WTC11 (cell line): ENCODE results near the gene NET1. TPM values are rescaled to one million over a fixed set of nuclear protein-coding genes. Genes with fewer than 3 reads are reported as not detected.

ENCODE experiments used
- ATAC-seq: fragments of 200-7000 bp; cut with Tn5 transposase; 2 replicates; pipeline ENCODE4 v1.10.0; 2021; ENCODE audit warnings: mild to moderate bottlenecking, moderate library complexity
- CTCF ChIA-PET: fragments of 300-600 bp; sonication (Branson Sonifier 250); formaldehyde crosslinking; loops from one replicate; lab custom pipeline; 2021; ENCODE audit warnings: antibody characterized with exemption; lab: Charles Lee
- POLR2A ChIA-PET: fragments of 350-600 bp; sonication (Branson Sonifier 250); formaldehyde crosslinking; loops from one replicate; lab custom pipeline; 2021; ENCODE audit warnings: antibody characterized with exemption; lab: Charles Lee
- DNase-seq: peaks from one replicate; pipeline ENCODE4 v3.0.0; 2021; ENCODE audit warnings: low spot score
- H3K27ac Mint-ChIP-seq: 2 replicates; pipeline ENCODE4 v1.8.0; 2021; ENCODE audit warnings: mixed read lengths
- H3K27me3 Mint-ChIP-seq: 2 replicates; pipeline ENCODE4 v1.8.0; 2021; ENCODE audit warnings: low read depth, mild to moderate bottlenecking, moderate library complexity, mixed read lengths
- H3K36me3 Mint-ChIP-seq: 2 replicates; pipeline ENCODE4 v1.8.0; 2021; ENCODE audit warnings: mixed read lengths
- H3K4me1 Mint-ChIP-seq: 2 replicates; pipeline ENCODE4 v1.8.0; 2022; ENCODE audit warnings: mixed read lengths
- H3K4me3 Mint-ChIP-seq: 2 replicates; pipeline ENCODE4 v1.8.0; 2021; ENCODE audit warnings: mild to moderate bottlenecking, moderate library complexity, mixed read lengths
- H3K9me3 Mint-ChIP-seq: 2 replicates; pipeline ENCODE4 v1.8.0; 2021; ENCODE audit warnings: mixed read lengths
- ATF1 ChIP-seq: sonication (generic); formaldehyde crosslinking; IDR thresholded peaks from 2 replicates; pipeline ENCODE4 v1.8.1; 2023; ENCODE audit warnings: mild to moderate bottlenecking, moderate library complexity, missing genetic modification reagents
- CREM ChIP-seq: sonication (generic); formaldehyde crosslinking; IDR thresholded peaks from 2 replicates; pipeline ENCODE4 v1.8.1; 2022; ENCODE audit warnings: mild to moderate bottlenecking, missing genetic modification reagents, moderate library complexity
- ESRRA ChIP-seq: sonication (generic); formaldehyde crosslinking; IDR thresholded peaks from 2 replicates; pipeline ENCODE4 v1.8.1; 2022; ENCODE audit warnings: mild to moderate bottlenecking, missing genetic modification reagents, borderline replicate concordance
- GABPB1 ChIP-seq: sonication (generic); formaldehyde crosslinking; IDR thresholded peaks from 2 replicates; pipeline ENCODE4 v1.8.1; 2023; ENCODE audit warnings: mild to moderate bottlenecking, missing genetic modification reagents
- HMGA2 ChIP-seq: fragments of 250-450 bp; sonication (Bioruptor Pico); IDR thresholded peaks from 2 replicates; pipeline ENCODE4 v1.4.0; 2021; ENCODE audit warnings: mild to moderate bottlenecking, moderate library complexity
- NFE2L1 ChIP-seq: sonication (generic); formaldehyde crosslinking; IDR thresholded peaks from 2 replicates; pipeline ENCODE4 v1.8.1; 2023; ENCODE audit warnings: missing genetic modification reagents
- NFYB ChIP-seq: sonication (generic); formaldehyde crosslinking; conservative IDR thresholded peaks from 2 replicates; pipeline ENCODE4 v1.8.0; 2022; ENCODE audit warnings: low read depth, missing genetic modification reagents
- NR2C2 ChIP-seq: sonication (generic); formaldehyde crosslinking; IDR thresholded peaks from 2 replicates; pipeline ENCODE4 v1.8.0; 2022; ENCODE audit warnings: mild to moderate bottlenecking, missing genetic modification reagents
- NR3C1 ChIP-seq: sonication (generic); formaldehyde crosslinking; conservative IDR thresholded peaks from 2 replicates; pipeline ENCODE4 v1.8.1; 2023; ENCODE audit warnings: low read depth, mild to moderate bottlenecking, missing genetic modification reagents
- OVOL2 ChIP-seq: fragments of 250-450 bp; sonication (Bioruptor Pico); IDR thresholded peaks from 2 replicates; pipeline ENCODE4 v1.9.0; 2021; ENCODE audit warnings: mild to moderate bottlenecking, borderline replicate concordance
- PRRX2 ChIP-seq: fragments of 250-450 bp; sonication (Bioruptor Pico); IDR thresholded peaks from 2 replicates; pipeline ENCODE4 v1.8.0; 2021; ENCODE audit warnings: mild to moderate bottlenecking
- RORB ChIP-seq: fragments of 250-450 bp; sonication (Bioruptor Pico); IDR thresholded peaks from 2 replicates; pipeline ENCODE4 v1.9.0; 2021; ENCODE audit warnings: mild to moderate bottlenecking
- SOX15 ChIP-seq: fragments of 250-450 bp; sonication (Bioruptor Pico); IDR thresholded peaks from 2 replicates; pipeline ENCODE4 v1.9.0; 2021; ENCODE audit warnings: mild to moderate bottlenecking
- total RNA-seq: library from RNA; stranded (reverse); gene quantifications from 3 replicates; pipeline ENCODE4 v1.2.3, GENCODE V29; 2021
- TF ChIP-seq, protein P1 (sequence below): sonication (generic); formaldehyde crosslinking; IDR thresholded peaks from 2 replicates; pipeline ENCODE4 v1.8.1; 2022; ENCODE audit warnings: mild to moderate bottlenecking, missing genetic modification reagents, moderate library complexity, borderline replicate concordance
- TF ChIP-seq, protein P2 (sequence below): sonication (generic); formaldehyde crosslinking; IDR thresholded peaks from 2 replicates; pipeline ENCODE4 v1.8.0; 2022; ENCODE audit warnings: mild to moderate bottlenecking, missing genetic modification reagents
- TF ChIP-seq, protein P3 (sequence below): sonication (generic); formaldehyde crosslinking; IDR thresholded peaks from 2 replicates; pipeline ENCODE4 v1.8.0; 2022; ENCODE audit warnings: mild to moderate bottlenecking, missing genetic modification reagents
- TF ChIP-seq, protein P4 (sequence below): sonication (generic); formaldehyde crosslinking; IDR thresholded peaks from 2 replicates; pipeline ENCODE4 v1.8.1; 2023; ENCODE audit warnings: mild to moderate bottlenecking, missing genetic modification reagents, borderline replicate concordance
- TF ChIP-seq, protein P5 (sequence below): sonication (generic); formaldehyde crosslinking; IDR thresholded peaks from 2 replicates; pipeline ENCODE4 v1.8.0; 2022; ENCODE audit warnings: mild to moderate bottlenecking, missing genetic modification reagents
- TF ChIP-seq, protein P6 (sequence below): fragments of 250-450 bp; sonication (Bioruptor Pico); IDR thresholded peaks from 2 replicates; pipeline ENCODE4 v2.1.2; 2022; ENCODE audit warnings: mild to moderate bottlenecking, moderate library complexity
- TF ChIP-seq, protein P7 (sequence below): sonication (generic); formaldehyde crosslinking; IDR thresholded peaks from 2 replicates; pipeline ENCODE4 v1.8.0; 2023; ENCODE audit warnings: mild to moderate bottlenecking, missing genetic modification reagents

NET1 gene
- total RNA-seq, 1 experiment from 2014 or later = 85.4 TPM

DNA sequence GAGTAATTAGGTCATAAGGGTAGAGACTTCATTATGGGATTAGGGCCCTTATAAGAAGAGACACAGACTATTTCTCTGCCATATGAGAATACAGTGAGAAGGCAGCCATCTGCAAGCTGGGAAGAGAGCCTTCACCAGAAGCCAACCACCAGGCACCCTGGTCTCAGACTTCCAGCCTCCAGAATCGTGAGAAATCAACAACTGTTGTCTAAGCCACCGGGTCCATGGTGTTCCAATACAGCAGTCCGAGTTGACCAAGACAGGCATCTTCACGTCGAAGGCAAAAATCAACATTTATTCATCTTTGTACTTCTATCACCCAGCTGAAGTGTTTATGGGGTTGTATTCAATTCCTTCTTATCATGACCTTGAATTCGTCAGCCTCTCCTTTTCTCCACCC is 13.0 kb upstream of the NET1 start (continued):
- TF ChIP-seq, protein P1, sequence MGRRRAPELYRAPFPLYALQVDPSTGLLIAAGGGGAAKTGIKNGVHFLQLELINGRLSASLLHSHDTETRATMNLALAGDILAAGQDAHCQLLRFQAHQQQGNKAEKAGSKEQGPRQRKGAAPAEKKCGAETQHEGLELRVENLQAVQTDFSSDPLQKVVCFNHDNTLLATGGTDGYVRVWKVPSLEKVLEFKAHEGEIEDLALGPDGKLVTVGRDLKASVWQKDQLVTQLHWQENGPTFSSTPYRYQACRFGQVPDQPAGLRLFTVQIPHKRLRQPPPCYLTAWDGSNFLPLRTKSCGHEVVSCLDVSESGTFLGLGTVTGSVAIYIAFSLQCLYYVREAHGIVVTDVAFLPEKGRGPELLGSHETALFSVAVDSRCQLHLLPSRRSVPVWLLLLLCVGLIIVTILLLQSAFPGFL (CRISPR knock-in tag) = no peak
- TF ChIP-seq GABPB1 (no peak), SOX15 (no peak), CREM (CRISPR knock-in tag) (no peak), NR2C2 (no peak), HMGA2 (no peak), RORB (no peak), NFYB (CRISPR knock-in tag) (no peak), PRRX2 (no peak), OVOL2 (no peak), ESRRA (CRISPR knock-in tag) (no peak)
- TF ChIP-seq, protein P2, sequence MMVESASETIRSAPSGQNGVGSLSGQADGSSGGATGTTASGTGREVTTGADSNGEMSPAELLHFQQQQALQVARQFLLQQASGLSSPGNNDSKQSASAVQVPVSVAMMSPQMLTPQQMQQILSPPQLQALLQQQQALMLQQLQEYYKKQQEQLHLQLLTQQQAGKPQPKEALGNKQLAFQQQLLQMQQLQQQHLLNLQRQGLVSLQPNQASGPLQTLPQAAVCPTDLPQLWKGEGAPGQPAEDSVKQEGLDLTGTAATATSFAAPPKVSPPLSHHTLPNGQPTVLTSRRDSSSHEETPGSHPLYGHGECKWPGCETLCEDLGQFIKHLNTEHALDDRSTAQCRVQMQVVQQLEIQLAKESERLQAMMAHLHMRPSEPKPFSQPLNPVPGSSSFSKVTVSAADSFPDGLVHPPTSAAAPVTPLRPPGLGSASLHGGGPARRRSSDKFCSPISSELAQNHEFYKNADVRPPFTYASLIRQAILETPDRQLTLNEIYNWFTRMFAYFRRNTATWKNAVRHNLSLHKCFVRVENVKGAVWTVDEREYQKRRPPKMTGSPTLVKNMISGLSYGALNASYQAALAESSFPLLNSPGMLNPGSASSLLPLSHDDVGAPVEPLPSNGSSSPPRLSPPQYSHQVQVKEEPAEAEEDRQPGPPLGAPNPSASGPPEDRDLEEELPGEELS (CRISPR knock-in tag) = no peak
- TF ChIP-seq, protein P3, sequence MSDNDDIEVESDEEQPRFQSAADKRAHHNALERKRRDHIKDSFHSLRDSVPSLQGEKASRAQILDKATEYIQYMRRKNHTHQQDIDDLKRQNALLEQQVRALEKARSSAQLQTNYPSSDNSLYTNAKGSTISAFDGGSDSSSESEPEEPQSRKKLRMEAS (CRISPR knock-in tag) = no peak
- TF ChIP-seq, protein P4, sequence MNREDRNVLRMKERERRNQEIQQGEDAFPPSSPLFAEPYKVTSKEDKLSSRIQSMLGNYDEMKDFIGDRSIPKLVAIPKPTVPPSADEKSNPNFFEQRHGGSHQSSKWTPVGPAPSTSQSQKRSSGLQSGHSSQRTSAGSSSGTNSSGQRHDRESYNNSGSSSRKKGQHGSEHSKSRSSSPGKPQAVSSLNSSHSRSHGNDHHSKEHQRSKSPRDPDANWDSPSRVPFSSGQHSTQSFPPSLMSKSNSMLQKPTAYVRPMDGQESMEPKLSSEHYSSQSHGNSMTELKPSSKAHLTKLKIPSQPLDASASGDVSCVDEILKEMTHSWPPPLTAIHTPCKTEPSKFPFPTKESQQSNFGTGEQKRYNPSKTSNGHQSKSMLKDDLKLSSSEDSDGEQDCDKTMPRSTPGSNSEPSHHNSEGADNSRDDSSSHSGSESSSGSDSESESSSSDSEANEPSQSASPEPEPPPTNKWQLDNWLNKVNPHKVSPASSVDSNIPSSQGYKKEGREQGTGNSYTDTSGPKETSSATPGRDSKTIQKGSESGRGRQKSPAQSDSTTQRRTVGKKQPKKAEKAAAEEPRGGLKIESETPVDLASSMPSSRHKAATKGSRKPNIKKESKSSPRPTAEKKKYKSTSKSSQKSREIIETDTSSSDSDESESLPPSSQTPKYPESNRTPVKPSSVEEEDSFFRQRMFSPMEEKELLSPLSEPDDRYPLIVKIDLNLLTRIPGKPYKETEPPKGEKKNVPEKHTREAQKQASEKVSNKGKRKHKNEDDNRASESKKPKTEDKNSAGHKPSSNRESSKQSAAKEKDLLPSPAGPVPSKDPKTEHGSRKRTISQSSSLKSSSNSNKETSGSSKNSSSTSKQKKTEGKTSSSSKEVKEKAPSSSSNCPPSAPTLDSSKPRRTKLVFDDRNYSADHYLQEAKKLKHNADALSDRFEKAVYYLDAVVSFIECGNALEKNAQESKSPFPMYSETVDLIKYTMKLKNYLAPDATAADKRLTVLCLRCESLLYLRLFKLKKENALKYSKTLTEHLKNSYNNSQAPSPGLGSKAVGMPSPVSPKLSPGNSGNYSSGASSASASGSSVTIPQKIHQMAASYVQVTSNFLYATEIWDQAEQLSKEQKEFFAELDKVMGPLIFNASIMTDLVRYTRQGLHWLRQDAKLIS (CRISPR knock-in tag) = no peak

DNA sequence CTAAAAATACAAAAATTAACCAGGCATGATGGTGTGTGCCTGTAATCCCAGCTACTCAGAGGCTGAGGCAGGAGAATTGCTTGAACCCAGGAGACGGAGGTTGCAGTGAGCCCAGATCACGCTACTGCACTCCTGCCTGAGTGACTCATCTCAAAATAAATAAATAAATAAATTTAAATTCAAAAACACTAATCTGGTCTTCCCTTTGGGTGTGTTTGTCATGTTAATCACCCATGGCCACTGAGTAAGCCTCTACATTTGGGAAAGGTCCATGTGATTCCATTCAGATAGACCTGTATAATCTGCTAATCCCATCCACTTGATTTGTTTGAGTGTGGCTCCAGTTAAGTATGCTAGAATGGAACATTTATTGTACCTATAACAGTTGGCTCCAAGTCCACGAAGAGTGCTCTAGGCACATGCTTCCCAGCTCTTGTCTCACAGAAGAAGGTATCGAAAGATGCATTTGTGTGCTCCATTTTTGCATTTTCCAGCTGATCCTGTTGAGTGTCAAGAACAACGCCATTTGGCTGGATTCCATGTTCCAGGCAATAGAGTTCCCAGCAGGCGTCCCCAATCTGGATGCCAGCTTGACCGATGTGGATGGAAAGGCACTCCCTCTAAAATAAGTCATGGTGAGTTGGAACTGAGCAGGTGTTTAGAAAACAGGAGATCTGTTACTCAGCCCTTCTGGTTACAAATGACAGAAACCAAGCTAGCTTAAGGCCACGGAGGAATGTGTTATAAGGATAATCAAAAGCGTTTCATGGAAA is 11.7 kb upstream of the NET1 start:
- H3K4me1 Mint-ChIP-seq = no peaks in the 10 kb centered on the region
- ATAC-seq (no peak), DNase-seq (no peak)
- ChIA-PET CTCF (no interaction called here), POLR2A (no interaction called here)
- no peak overlapping the region for H3K4me3 Mint-ChIP-seq
- no peaks in the 10 kb centered on the region for H3K36me3 Mint-ChIP-seq
- H3K9me3 Mint-ChIP-seq = 0 out of 2 replicates have a peak, but pooled peaks cover 4% of the 10 kb centered on the region
- no peak overlapping the region for H3K27ac Mint-ChIP-seq
- H3K27me3 Mint-ChIP-seq = no peaks in the 10 kb centered on the region
- no peak for TF ChIP-seq GABPB1
- TF ChIP-seq, protein P5, sequence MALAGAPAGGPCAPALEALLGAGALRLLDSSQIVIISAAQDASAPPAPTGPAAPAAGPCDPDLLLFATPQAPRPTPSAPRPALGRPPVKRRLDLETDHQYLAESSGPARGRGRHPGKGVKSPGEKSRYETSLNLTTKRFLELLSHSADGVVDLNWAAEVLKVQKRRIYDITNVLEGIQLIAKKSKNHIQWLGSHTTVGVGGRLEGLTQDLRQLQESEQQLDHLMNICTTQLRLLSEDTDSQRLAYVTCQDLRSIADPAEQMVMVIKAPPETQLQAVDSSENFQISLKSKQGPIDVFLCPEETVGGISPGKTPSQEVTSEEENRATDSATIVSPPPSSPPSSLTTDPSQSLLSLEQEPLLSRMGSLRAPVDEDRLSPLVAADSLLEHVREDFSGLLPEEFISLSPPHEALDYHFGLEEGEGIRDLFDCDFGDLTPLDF (CRISPR knock-in tag) = no peak
- no peak for TF ChIP-seq NR3C1 (CRISPR knock-in tag)
- TF ChIP-seq ATF1 (CRISPR knock-in tag) = no peak
- TF ChIP-seq, protein P6, sequence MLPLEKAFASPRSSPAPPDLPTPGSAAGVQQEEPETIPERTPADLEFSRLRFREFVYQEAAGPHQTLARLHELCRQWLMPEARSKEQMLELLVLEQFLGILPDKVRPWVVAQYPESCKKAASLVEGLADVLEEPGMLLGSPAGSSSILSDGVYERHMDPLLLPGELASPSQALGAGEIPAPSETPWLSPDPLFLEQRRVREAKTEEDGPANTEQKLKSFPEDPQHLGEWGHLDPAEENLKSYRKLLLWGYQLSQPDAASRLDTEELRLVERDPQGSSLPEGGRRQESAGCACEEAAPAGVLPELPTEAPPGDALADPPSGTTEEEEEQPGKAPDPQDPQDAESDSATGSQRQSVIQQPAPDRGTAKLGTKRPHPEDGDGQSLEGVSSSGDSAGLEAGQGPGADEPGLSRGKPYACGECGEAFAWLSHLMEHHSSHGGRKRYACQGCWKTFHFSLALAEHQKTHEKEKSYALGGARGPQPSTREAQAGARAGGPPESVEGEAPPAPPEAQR (CRISPR knock-in tag) = no peak
- TF ChIP-seq, protein P7, sequence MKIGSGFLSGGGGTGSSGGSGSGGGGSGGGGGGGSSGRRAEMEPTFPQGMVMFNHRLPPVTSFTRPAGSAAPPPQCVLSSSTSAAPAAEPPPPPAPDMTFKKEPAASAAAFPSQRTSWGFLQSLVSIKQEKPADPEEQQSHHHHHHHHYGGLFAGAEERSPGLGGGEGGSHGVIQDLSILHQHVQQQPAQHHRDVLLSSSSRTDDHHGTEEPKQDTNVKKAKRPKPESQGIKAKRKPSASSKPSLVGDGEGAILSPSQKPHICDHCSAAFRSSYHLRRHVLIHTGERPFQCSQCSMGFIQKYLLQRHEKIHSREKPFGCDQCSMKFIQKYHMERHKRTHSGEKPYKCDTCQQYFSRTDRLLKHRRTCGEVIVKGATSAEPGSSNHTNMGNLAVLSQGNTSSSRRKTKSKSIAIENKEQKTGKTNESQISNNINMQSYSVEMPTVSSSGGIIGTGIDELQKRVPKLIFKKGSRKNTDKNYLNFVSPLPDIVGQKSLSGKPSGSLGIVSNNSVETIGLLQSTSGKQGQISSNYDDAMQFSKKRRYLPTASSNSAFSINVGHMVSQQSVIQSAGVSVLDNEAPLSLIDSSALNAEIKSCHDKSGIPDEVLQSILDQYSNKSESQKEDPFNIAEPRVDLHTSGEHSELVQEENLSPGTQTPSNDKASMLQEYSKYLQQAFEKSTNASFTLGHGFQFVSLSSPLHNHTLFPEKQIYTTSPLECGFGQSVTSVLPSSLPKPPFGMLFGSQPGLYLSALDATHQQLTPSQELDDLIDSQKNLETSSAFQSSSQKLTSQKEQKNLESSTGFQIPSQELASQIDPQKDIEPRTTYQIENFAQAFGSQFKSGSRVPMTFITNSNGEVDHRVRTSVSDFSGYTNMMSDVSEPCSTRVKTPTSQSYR (CRISPR knock-in tag) = no peak
- TF ChIP-seq, protein P2 (CRISPR knock-in tag) = no peak
- TF ChIP-seq NFE2L1 (CRISPR knock-in tag) = no peak
- TF ChIP-seq, protein P1 (CRISPR knock-in tag) = no peak
